Endothelial cell of umbilical vein (primary cell): ENCODE data around the gene HSPG2. TPM values are rescaled to one million over a fixed set of nuclear protein-coding genes. Genes with fewer than 3 reads are reported as not detected.

Experiments used
- BruUV-seq: library from RNA; stranded (reverse); fragments of 400-500 nt; replicated peaks from 2 replicates; lab custom pipeline; 2021; lab: Mats Ljungman, UMichigan
- CTCF ChIA-PET: fragments of 300-600, 350-600 bp; sonication (Branson Sonifier 250); formaldehyde crosslinking; loops from one replicate; lab custom pipeline; 2021; ENCODE audit warnings: antibody characterized with exemption, inconsistent platforms; lab: Charles Lee
- POLR2A ChIA-PET: fragments of 300-600, 350-600 bp; sonication (Branson Sonifier 250); formaldehyde crosslinking; loops from one replicate; lab custom pipeline; 2021; ENCODE audit warnings: antibody characterized with exemption, inconsistent platforms; lab: Charles Lee
- DNase-seq: peaks from one replicate; pipeline ENCODE4 v3.0.0-alpha.2; 2011; ENCODE audit warnings: low read depth, low spot score
- FAIRE-seq: peaks from 2 replicates; lab custom pipeline; 2011; peaks lifted over from hg19 to GRCh38; lab: Jason Lieb, UNC
- H2AFZ ChIP-seq: 2 replicates; pipeline ENCODE4 v1.6.0; 2012; ENCODE audit warnings: low read depth, low read length, control low read depth, inconsistent platforms
- H3K27ac ChIP-seq: 2 replicates; pipeline ENCODE4 v1.5.1; 2011; ENCODE audit warnings: low read depth, mild to moderate bottlenecking, control low read depth, low read length, moderate library complexity; ENCODE audit not compliant: insufficient read depth
- H3K27me3 ChIP-seq, 2 experiments: 2 replicates each; pipeline versions ENCODE4 v1.6.0 to v1.6.1; 2011; ENCODE audit warnings: low read length in 2 of 2, mixed read lengths in 1 of 2; ENCODE audit not compliant: control insufficient read depth in 2 of 2, insufficient read depth in 2 of 2
- H3K36me3 ChIP-seq, 2 experiments: 2 replicates in 1 of 2; 3 replicates in 1 of 2; pipeline ENCODE4 v1.5.1; 2011; ENCODE audit warnings: low read length in 2 of 2, mild to moderate bottlenecking in 1 of 2, moderate library complexity in 1 of 2; ENCODE audit not compliant: control insufficient read depth in 2 of 2, insufficient read depth in 2 of 2; ENCODE audit errors: extremely low read depth in 1 of 2
- H3K4me1 ChIP-seq: 3 replicates; pipeline ENCODE4 v1.5.1; 2011; ENCODE audit warnings: mild to moderate bottlenecking, low read length; ENCODE audit not compliant: control insufficient read depth, insufficient read depth; ENCODE audit errors: extremely low read depth
- H3K4me2 ChIP-seq: 2 replicates; pipeline ENCODE4 v1.6.1; 2011; ENCODE audit warnings: low read length, control low read depth, mixed read lengths; ENCODE audit not compliant: insufficient read depth
- H3K4me3 ChIP-seq, 3 experiments: fragments of 200-600 bp in 1 of 3; sonication (generic), shearing (Covaris generic) in 1 of 3; replicated peaks in 1 of 3; 2 replicates each; pipeline ENCODE4 v1.5.1; 2011 to 2016; ENCODE audit warnings: control low read depth in 3 of 3, low read length in 3 of 3, mild to moderate bottlenecking in 2 of 3, inconsistent platforms in 1 of 3, low read depth in 1 of 3, moderate library complexity in 1 of 3; ENCODE audit not compliant: insufficient read depth in 1 of 3
- H3K79me2 ChIP-seq: 2 replicates; pipeline ENCODE4 v1.6.0; 2012; ENCODE audit warnings: low read length, inconsistent platforms; ENCODE audit not compliant: control insufficient read depth, insufficient read depth
- H3K9ac ChIP-seq: replicated peaks from 2 replicates; pipeline ENCODE3; 2011; ENCODE audit warnings: low read length, control low read depth; ENCODE audit not compliant: insufficient read depth; ENCODE audit errors: extremely low read depth
- H3K9me1 ChIP-seq: replicated peaks from 3 replicates; pipeline ENCODE4 v1.6.0; 2011; ENCODE audit warnings: mild to moderate bottlenecking, low read length; ENCODE audit not compliant: control insufficient read depth, insufficient read depth; ENCODE audit errors: extremely low read depth
- H3K9me3 ChIP-seq: replicated peaks from 2 replicates; pipeline ENCODE4 v1.5.1; 2012; ENCODE audit warnings: low read length, inconsistent platforms; ENCODE audit not compliant: control insufficient read depth, insufficient read depth
- H4K20me1 ChIP-seq: replicated peaks from 2 replicates; pipeline ENCODE3; 2011; ENCODE audit warnings: mild to moderate bottlenecking, low read length; ENCODE audit not compliant: control insufficient read depth, insufficient read depth; ENCODE audit errors: extremely low read depth
- CTCF ChIP-seq, 2 donors: IDR thresholded peaks; 1 replicate in 1 of 2; 2 replicates in 1 of 2; pipeline ENCODE4 v1.5.1; 2011; ENCODE audit warnings: low read length in 2 of 2, mild to moderate bottlenecking in 2 of 2, moderate library complexity in 2 of 2, control low read depth in 1 of 2, inconsistent platforms in 1 of 2, low read depth in 1 of 2; ENCODE audit not compliant: insufficient read depth in 1 of 2; ENCODE audit errors: extremely low read depth in 1 of 2
- EZH2 ChIP-seq: IDR thresholded peaks from 2 replicates; pipeline ENCODE4 v1.6.1; 2012; ENCODE audit warnings: borderline replicate concordance, low read depth, mild to moderate bottlenecking, moderate library complexity, low read length, inconsistent platforms; ENCODE audit not compliant: severe bottlenecking
- MAX ChIP-seq: IDR thresholded peaks from 2 replicates; pipeline ENCODE4 v1.6.1; 2011; ENCODE audit not compliant: insufficient read depth, insufficient read length
- POLR2A ChIP-seq: IDR thresholded peaks from 2 replicates; pipeline ENCODE4 v1.6.1; 2012; ENCODE audit warnings: low read depth, mild to moderate bottlenecking, control low read depth, low read length
- POLR2AphosphoS5 ChIP-seq: IDR thresholded peaks from 2 replicates; pipeline ENCODE4 v1.6.1; 2012; ENCODE audit warnings: low read depth, mild to moderate bottlenecking, control low read depth, low read length, moderate library complexity; ENCODE audit not compliant: insufficient read depth
- dilution Hi-C: fragments of 300-500 bp; cut with MboI; formaldehyde crosslinking; loops from one replicate; pipeline ENCODE4 v1.15.0; 2019; ENCODE audit warnings: low sequenced_read_pairs; ENCODE audit not compliant: extremely low pct_ligation_motif_present
- intact Hi-C: fragments of 100-400 bp; cut with micrococcal nuclease; formaldehyde crosslinking; loops from one replicate; pipeline ENCODE4 v1.10.0; 2022
- polyA plus RNA-seq, 4 experiments: library from polyadenylated mRNA; depleted of rRNA in 3 of 4; stranded (reverse) in 3 of 4; unstranded in 1 of 4; fragments of >200 nt; gene quantifications; 2 replicates each; pipeline versions ENCODE4 v1.2.1 to v1.2.3, GENCODE V29; 2011 to 2012; ENCODE audit warnings: missing spikeins in 1 of 4
- total RNA-seq: library from RNA; stranded (reverse); gene quantifications from 2 replicates; pipeline ENCODE4 v1.2.3, GENCODE V29; 2021

HSPG2 gene
- total and polyA plus RNA-seq, 2 donors (not counting 3 experiments of a cell fraction or from before 2014, with no cell fraction given): 734 to 3,499 TPM

GRCh38 chr1:21816602-21817302, 120.4 kb downstream of the HSPG2 start:
- Histone ChIP-seq H3K9me1 (no peaks in the 10 kb centered on the region), H3K9ac (no peak overlapping the region), H3K27ac (no peak overlapping the region), H3K4me1 (peaks cover 35% of the 10 kb centered on the region), H3K9me3 (no peaks in the 10 kb centered on the region), H3K4me3 (no peak overlapping the region), H2AFZ (no peak overlapping the region), H3K27me3 (no peaks in the 10 kb centered on the region), H3K36me3 (peaks cover 11 to 15% of the 10 kb centered on the region in 2 experiments), H3K79me2 (no peaks in the 10 kb centered on the region), H3K4me2 (no peak overlapping the region), H4K20me1 (no peaks in the 10 kb centered on the region)
- TF ChIP-seq POLR2A (peak; percentile 94), POLR2AphosphoS5 (peak; percentile 77), EZH2 (no peak), CTCF (IDR thresholded peaks at IDR 0.05; ENCODE audit: extremely low read depth in 1 of 2, insufficient read depth in 1 of 2, low read depth in 1 of 2, low read length in 2 of 2) (no peak), MAX (no peak)
- ChIA-PET POLR2A (no interaction called here), CTCF (no interaction called here)
- peak; percentile 56 for FAIRE-seq
- intact Hi-C loops (loop anchor here (5.0 kb wide), 1 partner anchor 114 kb away; no protein-coding TSS in a partner anchor), dilution Hi-C loops (no loop called here)
- DNase-seq: peak; percentile 62
- no TSS peak for BruUV-seq
